IPS DF 6.9 (cell line): ENCODE data around the gene DPH6.

Experiments
- DNase-seq: peaks from one replicate; pipeline ENCODE4 v3.0.0-alpha.2; 2013; ENCODE audit warnings: low read depth, low spot score
- H3K27ac ChIP-seq: one replicate; pipeline ENCODE4 v1.5.1; 2013; ENCODE audit warnings: low read length, control low read depth
- H3K27me3 ChIP-seq: 2 replicates; pipeline ENCODE4 v1.6.1; 2013; ENCODE audit warnings: mild to moderate bottlenecking, low read length; ENCODE audit not compliant: control insufficient read depth, insufficient read depth
- H3K36me3 ChIP-seq: 2 replicates; pipeline ENCODE4 v1.6.1; 2013; ENCODE audit warnings: low read length; ENCODE audit not compliant: control insufficient read depth, insufficient read depth
- H3K4me1 ChIP-seq: 2 replicates; pipeline ENCODE4 v1.6.1; 2013; ENCODE audit warnings: low read length; ENCODE audit not compliant: control insufficient read depth, insufficient read depth
- H3K4me3 ChIP-seq: 2 replicates; pipeline ENCODE4 v1.5.1; 2013; ENCODE audit warnings: mild to moderate bottlenecking, low read length
- H3K9me3 ChIP-seq: 2 replicates; pipeline ENCODE4 v1.6.1; 2013; ENCODE audit warnings: low read length, inconsistent platforms; ENCODE audit not compliant: control insufficient read depth, insufficient read depth
- WGBS: extraction: QIAGEN DNeasy Blood & Tissue Kit; methylation state at CpG from one replicate; pipeline ENCODE4 v1.1.7; 2013; ENCODE audit warnings: mixed read lengths, missing lambda C conversion rate; ENCODE audit not compliant: insufficient read length, insufficient coverage; 5-methylcytosine and 5-hydroxymethylcytosine counted together

DPH6 gene

DNA sequence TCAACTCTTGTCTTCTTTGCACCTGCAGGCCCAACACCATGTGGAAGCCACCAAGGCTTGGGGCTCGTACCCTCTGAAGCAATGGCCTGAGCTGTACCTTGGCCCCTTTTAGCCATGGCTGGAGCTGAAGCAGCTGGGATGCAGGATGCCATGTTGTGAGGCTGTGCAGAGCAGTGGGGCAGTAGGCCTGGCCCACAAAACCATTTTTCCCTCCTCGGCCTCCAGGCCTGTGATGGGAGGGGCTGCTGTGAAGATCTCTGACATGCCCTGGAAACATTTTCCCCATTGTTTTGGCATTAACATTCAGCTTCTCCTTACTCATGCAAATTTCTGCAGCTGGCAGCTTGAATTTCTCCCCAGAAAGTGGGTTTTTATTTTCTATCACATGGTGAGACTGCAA is 58.5 kb downstream of the DPH6 start:
- WGBS = no CpG with 5 or more reads among the region's 2 CpGs
- 0 out of 2 replicates have a peak, but pooled peaks cover 4% of the 10 kb centered on the region for H3K36me3 ChIP-seq
- H3K9me3 ChIP-seq = peaks cover 3% of the 10 kb centered on the region
- H3K27me3 ChIP-seq = no peaks in the 10 kb centered on the region
- no peak overlapping the region for H3K4me3 ChIP-seq
- no peak overlapping the region for H3K27ac ChIP-seq
- H3K4me1 ChIP-seq = no peaks in the 10 kb centered on the region
- no peak for DNase-seq

- H3K27me3 ChIP-seq = no peaks in the 10 kb centered on the region
- H3K4me1 ChIP-seq = no peaks in the 10 kb centered on the region
- no peak overlapping the region for H3K27ac ChIP-seq
- no peak overlapping the region for H3K4me3 ChIP-seq
- peaks cover 3% of the 10 kb centered on the region for H3K9me3 ChIP-seq
- DNase-seq = no peak
- no CpG with 5 or more reads among the region's 1 CpG for WGBS
- H3K36me3 ChIP-seq = 0 out of 2 replicates have a peak, but pooled peaks cover 4% of the 10 kb centered on the region
Measured at GRCh38 chr15:35486296-35486695, 59.7 kb downstream of the DPH6 start.

- no peak for DNase-seq
- no peaks in the 10 kb centered on the region for H3K4me1 ChIP-seq
- H3K27ac ChIP-seq = no peak overlapping the region
- WGBS = no CpG with 5 or more reads among the region's 2 CpGs
- H3K4me3 ChIP-seq = no peak overlapping the region
- no peaks in the 10 kb centered on the region for H3K27me3 ChIP-seq
- peaks cover 3% of the 10 kb centered on the region for H3K9me3 ChIP-seq
- H3K36me3 ChIP-seq = 0 out of 2 replicates have a peak, but pooled peaks cover 4% of the 10 kb centered on the region
Measured at GRCh38 chr15:35485411-35485810, 60.6 kb downstream of the DPH6 start.

GRCh38 chr15:35484231-35484945 is 61.6 kb downstream of the DPH6 start:
- Histone ChIP-seq H3K4me1 (no peaks in the 10 kb centered on the region), H3K27me3 (no peaks in the 10 kb centered on the region), H3K36me3 (0 out of 2 replicates have a peak, but pooled peaks cover 4% of the 10 kb centered on the region), H3K27ac (no peak overlapping the region), H3K4me3 (no peak overlapping the region), H3K9me3 (peaks cover 3% of the 10 kb centered on the region)
- no CpG with 5 or more reads among the region's 5 CpGs for WGBS
- no peak for DNase-seq

GRCh38 chr15:35481992-35482391 is 64.0 kb downstream of the DPH6 start:
- Histone ChIP-seq H3K27me3 (no peaks in the 10 kb centered on the region), H3K36me3 (no peaks in the 10 kb centered on the region), H3K27ac (no peak overlapping the region), H3K4me1 (no peaks in the 10 kb centered on the region), H3K9me3 (peaks cover 1% of the 10 kb centered on the region; the same call in 1 of the 2 replicates), H3K4me3 (no peak overlapping the region)
- no CpG with 5 or more reads among the region's 2 CpGs for WGBS
- DNase-seq = no peak

DNA sequence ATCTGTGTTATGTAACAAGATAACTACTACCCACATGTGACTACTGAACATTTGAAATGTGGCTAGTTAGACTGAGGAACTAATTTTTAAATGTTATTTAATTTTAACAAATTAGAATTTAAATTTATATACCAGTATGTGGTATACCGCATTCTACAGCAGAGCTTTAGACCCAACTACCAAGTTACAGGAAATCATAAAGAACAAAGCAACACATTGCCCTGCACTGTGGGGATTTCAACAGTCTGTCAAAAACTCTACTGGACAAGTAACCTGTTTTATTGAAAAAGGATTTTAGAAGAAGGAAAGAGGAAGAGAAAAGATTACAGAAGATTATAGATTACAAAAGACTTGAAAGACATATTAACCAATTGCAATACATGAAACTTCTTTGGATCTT is 64.9 kb downstream of the DPH6 start:
- H3K27me3 ChIP-seq = no peaks in the 10 kb centered on the region
- no peaks in the 10 kb centered on the region for H3K4me1 ChIP-seq
- WGBS = no CpG with 5 or more reads among the region's 1 CpG
- H3K4me3 ChIP-seq = no peak overlapping the region
- no peak overlapping the region for H3K27ac ChIP-seq
- DNase-seq = no peak
- no peaks in the 10 kb centered on the region for H3K36me3 ChIP-seq
- H3K9me3 ChIP-seq = no peaks in the 10 kb centered on the region

GRCh38 chr15:35479423-35479822 is 66.5 kb downstream of the DPH6 start:
- no peaks in the 10 kb centered on the region for H3K9me3 ChIP-seq
- H3K27ac ChIP-seq = no peak overlapping the region
- no peaks in the 10 kb centered on the region for H3K4me1 ChIP-seq
- DNase-seq = no peak
- no peak overlapping the region for H3K4me3 ChIP-seq
- WGBS = no CpG with 5 or more reads among the region's 1 CpG
- no peaks in the 10 kb centered on the region for H3K36me3 ChIP-seq
- H3K27me3 ChIP-seq = no peaks in the 10 kb centered on the region

GRCh38 chr15:35477312-35478262 is 68.4 kb downstream of the DPH6 start:
- no peak for DNase-seq
- H3K27me3 ChIP-seq = no peaks in the 10 kb centered on the region
- no CpG with 5 or more reads among the region's 4 CpGs for WGBS
- no peaks in the 10 kb centered on the region for H3K9me3 ChIP-seq
- no peak overlapping the region for H3K4me3 ChIP-seq
- no peak overlapping the region for H3K27ac ChIP-seq
- H3K4me1 ChIP-seq = no peaks in the 10 kb centered on the region
- no peaks in the 10 kb centered on the region for H3K36me3 ChIP-seq

GRCh38 chr15:35471024-35471423 is 74.9 kb downstream of the DPH6 start:
- Histone ChIP-seq H3K27ac (no peak overlapping the region), H3K27me3 (no peaks in the 10 kb centered on the region), H3K4me3 (no peak overlapping the region), H3K36me3 (no peaks in the 10 kb centered on the region), H3K9me3 (no peaks in the 10 kb centered on the region), H3K4me1 (no peaks in the 10 kb centered on the region)
- DNase-seq = no peak

DNA sequence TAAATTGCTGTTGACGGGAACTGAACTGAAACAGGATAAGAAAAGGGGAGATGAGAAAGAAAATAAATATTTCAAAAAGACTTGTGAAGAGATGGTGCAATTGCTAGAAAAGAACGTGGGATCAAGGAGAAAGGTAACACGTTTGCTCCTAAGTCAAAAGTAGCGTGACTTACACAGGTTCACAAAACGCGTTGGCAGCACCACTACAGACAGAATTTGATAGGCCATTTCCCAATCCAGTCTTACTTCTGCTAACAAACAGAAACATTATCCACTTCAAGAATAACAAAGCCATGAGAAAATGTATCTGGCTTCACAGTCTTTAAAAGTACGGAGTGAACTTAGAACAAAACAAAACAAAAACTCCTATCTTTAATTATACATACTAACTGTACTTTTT is 75.5 kb downstream of the DPH6 start:
- no CpG with 5 or more reads among the region's 7 CpGs for WGBS
- H3K4me3 ChIP-seq = no peak overlapping the region
- no peak for DNase-seq
- H3K27me3 ChIP-seq = no peaks in the 10 kb centered on the region
- no peaks in the 10 kb centered on the region for H3K9me3 ChIP-seq
- H3K36me3 ChIP-seq = no peaks in the 10 kb centered on the region
- no peaks in the 10 kb centered on the region for H3K4me1 ChIP-seq
- no peak overlapping the region for H3K27ac ChIP-seq
